Right lobe of liver (tissue), 6 donors: ENCODE measurements around the gene BPIFB2. TPM values are rescaled to one million over a fixed set of nuclear protein-coding genes. Genes with fewer than 3 reads are reported as not detected.

ENCODE experiments used
- ATAC-seq, 4 donors: fragments of 200-7000 bp; cut with Tn5 transposase; one replicate each; pipeline ENCODE4 v1.9.1; 2020; ENCODE audit warnings: mild to moderate bottlenecking in 4 of 4, moderate library complexity in 4 of 4
- DNase-seq, 3 donors: peaks; one replicate each; pipeline ENCODE4 v3.0.0-alpha.2; 2020
- H3K27ac ChIP-seq, 3 donors: fragments of 200-600 bp; one replicate each; pipeline ENCODE4 v1.8.0; 2022
- H3K27me3 ChIP-seq, 2 donors: fragments of 200-600 bp; one replicate each; pipeline ENCODE4 v1.8.0; 2022
- H3K36me3 ChIP-seq, 4 donors: fragments of 200-600 bp; sonication (generic) in 1 of 4; one replicate each; pipeline versions ENCODE4 v1.5.1 to v1.8.0; 2017 to 2022; ENCODE audit warnings: control low read depth in 1 of 4
- H3K4me1 ChIP-seq, 4 donors: fragments of 200-600 bp; sonication (generic) in 1 of 4; one replicate each; pipeline versions ENCODE4 v1.5.1 to v1.8.0; 2017 to 2022; ENCODE audit warnings: control low read depth in 1 of 4
- H3K4me3 ChIP-seq, 3 donors: fragments of 200-600 bp; one replicate each; pipeline ENCODE4 v1.8.0; 2022
- H3K9me3 ChIP-seq, 4 donors: fragments of 200-600 bp; sonication (generic) in 1 of 4; one replicate each; pipeline versions ENCODE4 v1.5.1 to v1.8.0; 2017 to 2022; ENCODE audit warnings: control low read depth in 1 of 4
- CTCF ChIP-seq, 4 donors: fragments of 200-600 bp in 3 of 4; fragments of 450-650 bp in 1 of 4; IDR thresholded peaks; one replicate each; pipeline versions ENCODE4 v1.5.1 to v1.8.0; 2016 to 2022; ENCODE audit warnings: antibody characterized with exemption in 4 of 4, mild to moderate bottlenecking in 2 of 4
- POLR2A ChIP-seq: fragments of 450-650 bp; IDR thresholded peaks from one replicate; pipeline ENCODE4 v1.6.1; 2017; ENCODE audit warnings: antibody characterized with exemption, mild to moderate bottlenecking
- WGBS: methylation state at CpG from one replicate; pipeline ENCODE4 v1.1.6; 2018; ENCODE audit warnings: low coverage, low lambda C conversion rate; ENCODE audit not compliant: insufficient coverage; ENCODE audit errors: missing lambda C conversion rate; 5-methylcytosine and 5-hydroxymethylcytosine counted together
- intact Hi-C, 2 donors: fragments of 100-400 bp; cut with DNase I; formaldehyde crosslinking; loops; one replicate each; pipeline versions ENCODE4 v1.11.2 to v1.14.1; 2022
- total RNA-seq, 6 experiments: library from RNA; depleted of rRNA in 2 of 6; stranded (reverse); fragments of >200 nt in 2 of 6; fragmentation: NEBNext Ultra II Directional in 3 of 6; extraction: Animal tissue kit (Norgen Biotek cat#: 25700) in 3 of 6; gene quantifications; one replicate each; pipeline versions ENCODE4 v1.1.0 to v1.2.4, GENCODE V29; 2016 to 2023
- donor health status: DM: no; HTN: yes; CAD: no.
- donor health status: DM: no; HTN: no; CAD: no.
- donor health status: DM: no; HTN: no; CAD: no.
- donor health status: DM: no; HTN: yes; CAD: no.
- donor health status: DM: no; HTN: yes; CAD: no.

Gene BPIFB2
- total RNA-seq, 6 experiments from 2014 or later, result 0.12 TPM; not detected in 5

DNA sequence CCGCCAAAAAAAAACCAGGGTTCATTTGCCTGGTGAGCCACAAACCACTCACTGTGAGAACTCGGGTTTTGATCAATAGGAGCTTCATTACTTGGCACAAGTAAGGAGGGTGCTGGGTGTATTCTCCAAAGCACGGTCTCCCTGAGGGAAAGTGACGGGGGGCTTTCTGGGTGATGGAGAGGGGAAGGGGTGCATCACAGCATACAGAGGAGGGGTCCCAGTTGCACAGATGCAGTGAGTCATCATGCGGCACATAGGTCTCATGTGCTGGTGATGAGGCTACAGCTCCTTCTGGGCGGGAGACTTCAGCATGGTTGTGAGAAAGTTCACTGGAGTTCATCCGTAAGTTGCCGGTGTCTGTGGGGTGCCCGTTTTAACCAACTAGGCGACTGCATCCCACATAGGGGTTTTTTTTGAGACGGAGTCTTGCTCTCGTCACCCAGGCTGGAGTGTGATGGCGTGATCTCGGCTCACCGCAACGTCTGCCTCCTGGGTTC lies 39.5 kb upstream of the BPIFB2 start:
- no peaks in the 10 kb centered on the region for H3K36me3 ChIP-seq
- H3K4me1 ChIP-seq, result no peaks in the 10 kb centered on the region
- TF ChIP-seq POLR2A (no peak), CTCF (IDR thresholded peaks at IDR 0.05) (no peak)
- no peak for ATAC-seq
- WGBS, result 67% methylated on average over 7 of the region's 16 CpGs
- peak in 1 of 3 donors; percentile 11 for DNase-seq
- intact Hi-C loops, result no loop called here
- no peak overlapping the region for H3K4me3 ChIP-seq
- no peak overlapping the region for H3K27ac ChIP-seq
- no peaks in the 10 kb centered on the region for H3K27me3 ChIP-seq
- H3K9me3 ChIP-seq, result no peaks in the 10 kb centered on the region

GRCh38 chr20:32968478-32969241 lies 38.8 kb upstream of the BPIFB2 start:
- Histone ChIP-seq H3K4me3 (no peak overlapping the region), H3K9me3 (no peaks in the 10 kb centered on the region), H3K36me3 (no peaks in the 10 kb centered on the region), H3K4me1 (no peaks in the 10 kb centered on the region), H3K27me3 (no peaks in the 10 kb centered on the region), H3K27ac (no peak overlapping the region)
- ATAC-seq, result no peak
- no peak for TF ChIP-seq POLR2A
- no peak for TF ChIP-seq CTCF (IDR thresholded peaks at IDR 0.05)
- WGBS, result 69% methylated on average over 10 of the region's 19 CpGs
- intact Hi-C loops, result no loop called here
- DNase-seq, result peak in 1 of 3 donors; percentile 20

- H3K4me1 ChIP-seq, result no peaks in the 10 kb centered on the region
- DNase-seq (no peak), ATAC-seq (no peak)
- no peaks in the 10 kb centered on the region for H3K9me3 ChIP-seq
- no peak overlapping the region for H3K27ac ChIP-seq
- WGBS, result 67% methylated on average over 3 of the region's 13 CpGs
- intact Hi-C loops, result no loop called here
- TF ChIP-seq CTCF (IDR thresholded peaks at IDR 0.05) (no peak), POLR2A (no peak)
- H3K27me3 ChIP-seq, result no peaks in the 10 kb centered on the region
- no peaks in the 10 kb centered on the region for H3K36me3 ChIP-seq
- H3K4me3 ChIP-seq, result no peak overlapping the region
Measured at GRCh38 chr20:32969356-32970114, 38.0 kb upstream of the BPIFB2 start.

DNA sequence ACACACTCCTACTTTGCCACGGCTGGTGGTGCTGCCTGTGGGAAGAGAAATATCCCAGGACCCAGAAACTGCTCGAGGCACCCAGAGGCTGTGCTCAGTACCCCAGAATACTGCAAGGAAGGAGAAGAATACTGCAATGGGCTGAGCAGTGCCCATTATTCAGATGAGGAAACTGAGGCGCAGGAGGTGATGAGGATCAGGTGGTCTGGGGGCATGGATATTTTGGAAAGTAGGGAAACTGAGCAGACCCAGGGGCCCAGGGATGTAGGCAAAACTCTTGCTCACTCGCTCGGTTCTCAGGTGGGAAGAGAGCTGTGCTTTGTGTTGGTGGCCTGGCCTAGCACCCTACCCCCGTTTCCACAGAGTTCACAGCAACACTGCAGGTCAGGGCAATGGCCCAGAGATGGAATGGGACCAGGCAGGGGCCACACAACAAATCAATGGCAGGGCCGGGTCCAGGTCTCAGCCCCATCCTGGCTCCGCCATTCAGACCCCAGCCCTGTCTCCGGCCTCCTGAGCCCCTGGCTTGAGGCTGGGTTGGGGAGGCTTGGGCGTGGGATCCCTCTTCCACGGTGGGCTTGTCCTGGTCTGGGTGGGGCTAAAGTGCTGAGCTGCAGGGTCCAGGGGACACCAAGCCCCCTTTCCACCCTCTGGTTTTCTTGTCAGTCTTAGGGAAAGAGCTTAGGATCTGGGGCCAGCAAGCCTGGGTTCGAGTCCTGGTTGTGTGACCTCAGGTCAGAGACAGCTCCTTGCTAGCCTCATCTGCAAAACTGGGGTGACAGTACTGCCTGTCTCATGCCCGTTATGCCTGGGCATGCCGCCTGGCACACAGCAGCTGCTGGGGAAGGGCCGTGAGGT lies 37.2 kb upstream of the BPIFB2 start:
- H3K4me1 ChIP-seq, result no peaks in the 10 kb centered on the region
- intact Hi-C loops, result no loop called here
- H3K27ac ChIP-seq, result no peak overlapping the region
- WGBS, result 74% methylated on average over 3 of the region's 15 CpGs
- ATAC-seq (no peak), DNase-seq (no peak)
- no peaks in the 10 kb centered on the region for H3K9me3 ChIP-seq
- no peak overlapping the region for H3K4me3 ChIP-seq
- TF ChIP-seq POLR2A (no peak), CTCF (IDR thresholded peaks at IDR 0.05) (no peak)
- no peaks in the 10 kb centered on the region for H3K27me3 ChIP-seq
- H3K36me3 ChIP-seq, result no peaks in the 10 kb centered on the region
